ENCODE data around the gene GRM7. TPM values are rescaled to one million over a fixed set of nuclear protein-coding genes. Genes with fewer than 3 reads are reported as not detected.

The GRM7 gene
- total and polyA plus RNA-seq, 2 donors (not counting 1 experiment from before 2014, with no cell fraction given): not detected

DNA sequence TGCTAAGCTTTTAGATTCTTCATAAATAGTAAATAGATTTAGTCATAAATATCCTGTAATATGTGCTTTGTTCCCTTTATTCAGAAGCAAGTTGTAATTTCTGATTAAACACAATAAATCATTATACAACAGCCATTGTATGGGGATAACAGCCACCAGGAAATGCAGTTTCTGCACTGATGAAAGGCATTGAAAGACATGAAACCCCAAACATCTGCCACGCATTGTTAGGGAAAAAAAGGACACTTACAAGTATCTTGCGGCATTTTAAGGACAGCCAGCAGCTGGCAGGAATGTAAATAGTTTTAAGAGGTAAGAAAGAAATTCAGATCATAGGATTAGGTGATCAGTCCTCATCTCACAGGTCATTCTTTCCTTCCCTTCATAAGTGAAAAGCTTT is 839.6 kb downstream of the GRM7 start:
- H3K9me3 ChIP-seq (ENCODE audit: control insufficient read depth, insufficient read depth, low read depth, low read length): no peaks in the 10 kb centered on the region
- no peak overlapping the region for H3K27ac ChIP-seq (ENCODE audit: insufficient read depth, low read length)
- no peak for DNase-seq (ENCODE audit: low read depth in 2 of 2)
- no peaks in the 10 kb centered on the region for H3K79me2 ChIP-seq (ENCODE audit: control insufficient read depth, insufficient read depth, low read length)
- H3K9ac ChIP-seq (ENCODE audit: insufficient read depth, low read length): no peak overlapping the region
- H3K4me3 ChIP-seq (replicated peaks in 1 of 4; ENCODE audit: control extremely low read depth in 1 of 4, insufficient read depth in 1 of 4, low read depth in 3 of 4, low read length in 4 of 4): no peak overlapping the region
- H4K20me1 ChIP-seq (ENCODE audit: control insufficient read depth, extremely low read depth, insufficient read depth, low read length): no peaks in the 10 kb centered on the region
- TF ChIP-seq, protein P1, sequence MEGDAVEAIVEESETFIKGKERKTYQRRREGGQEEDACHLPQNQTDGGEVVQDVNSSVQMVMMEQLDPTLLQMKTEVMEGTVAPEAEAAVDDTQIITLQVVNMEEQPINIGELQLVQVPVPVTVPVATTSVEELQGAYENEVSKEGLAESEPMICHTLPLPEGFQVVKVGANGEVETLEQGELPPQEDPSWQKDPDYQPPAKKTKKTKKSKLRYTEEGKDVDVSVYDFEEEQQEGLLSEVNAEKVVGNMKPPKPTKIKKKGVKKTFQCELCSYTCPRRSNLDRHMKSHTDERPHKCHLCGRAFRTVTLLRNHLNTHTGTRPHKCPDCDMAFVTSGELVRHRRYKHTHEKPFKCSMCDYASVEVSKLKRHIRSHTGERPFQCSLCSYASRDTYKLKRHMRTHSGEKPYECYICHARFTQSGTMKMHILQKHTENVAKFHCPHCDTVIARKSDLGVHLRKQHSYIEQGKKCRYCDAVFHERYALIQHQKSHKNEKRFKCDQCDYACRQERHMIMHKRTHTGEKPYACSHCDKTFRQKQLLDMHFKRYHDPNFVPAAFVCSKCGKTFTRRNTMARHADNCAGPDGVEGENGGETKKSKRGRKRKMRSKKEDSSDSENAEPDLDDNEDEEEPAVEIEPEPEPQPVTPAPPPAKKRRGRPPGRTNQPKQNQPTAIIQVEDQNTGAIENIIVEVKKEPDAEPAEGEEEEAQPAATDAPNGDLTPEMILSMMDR (conservative IDR thresholded peaks at IDR 0.05 in 1 of 2, IDR thresholded peaks at IDR 0.05 in 1 of 2; ENCODE audit: low read depth in 1 of 2, low read length in 2 of 2): no peak
- no peak for TF ChIP-seq EZH2 (IDR thresholded peaks at IDR 0.05; ENCODE audit: low read length, missing control alignments)
- no peaks in the 10 kb centered on the region for H3K4me1 ChIP-seq (ENCODE audit: control insufficient read depth, extremely low read depth, insufficient read depth, low read length)
- H2AFZ ChIP-seq (ENCODE audit: low read length): no peak overlapping the region
- no peaks in the 10 kb centered on the region for H3K27me3 ChIP-seq (ENCODE audit: control insufficient read depth, insufficient read depth, low read length)
- no peak overlapping the region for H3K4me2 ChIP-seq (ENCODE audit: extremely low read depth, insufficient read depth, low read length)
- no peaks in the 10 kb centered on the region for H3K36me3 ChIP-seq (ENCODE audit: control insufficient read depth, insufficient read depth, low read length)

DNA sequence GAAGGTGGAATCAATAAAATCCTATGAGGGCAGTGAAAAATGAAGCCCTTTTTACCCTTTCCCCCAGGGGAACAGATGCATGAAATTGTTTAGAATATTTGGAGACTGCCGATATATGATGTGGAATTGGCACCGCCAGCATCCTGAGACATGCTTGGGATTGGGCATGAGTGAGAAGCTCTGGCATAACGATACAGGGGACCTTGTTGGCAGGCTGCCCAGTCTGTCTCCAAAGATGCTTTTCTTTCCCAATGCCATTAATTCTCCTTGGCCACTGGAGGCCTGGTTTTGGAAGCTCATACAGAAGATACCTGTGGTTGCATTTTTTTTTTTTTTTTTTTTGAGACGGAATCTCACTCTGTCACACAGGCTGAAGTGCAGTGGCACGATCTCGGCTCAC is 840.1 kb downstream of the GRM7 start:
- Histone ChIP-seq H3K4me2 (ENCODE audit: extremely low read depth, insufficient read depth, low read length) (no peak overlapping the region), H3K27ac (ENCODE audit: insufficient read depth, low read length) (no peak overlapping the region), H3K27me3 (ENCODE audit: control insufficient read depth, insufficient read depth, low read length) (no peaks in the 10 kb centered on the region), H3K9me3 (ENCODE audit: control insufficient read depth, insufficient read depth, low read depth, low read length) (no peaks in the 10 kb centered on the region), H3K9ac (ENCODE audit: insufficient read depth, low read length) (no peak overlapping the region), H3K4me3 (replicated peaks in 1 of 4; ENCODE audit: control extremely low read depth in 1 of 4, insufficient read depth in 1 of 4, low read depth in 3 of 4, low read length in 4 of 4) (no peak overlapping the region), H3K4me1 (ENCODE audit: control insufficient read depth, extremely low read depth, insufficient read depth, low read length) (no peaks in the 10 kb centered on the region), H2AFZ (ENCODE audit: low read length) (no peak overlapping the region), H3K36me3 (ENCODE audit: control insufficient read depth, insufficient read depth, low read length) (no peaks in the 10 kb centered on the region), H4K20me1 (ENCODE audit: control insufficient read depth, extremely low read depth, insufficient read depth, low read length) (no peaks in the 10 kb centered on the region), H3K79me2 (ENCODE audit: control insufficient read depth, insufficient read depth, low read length) (no peaks in the 10 kb centered on the region)
- peak in 1 of 2 donors; percentile 9 for DNase-seq (ENCODE audit: low read depth in 2 of 2)
- TF ChIP-seq, protein P1 (conservative IDR thresholded peaks at IDR 0.05 in 1 of 2, IDR thresholded peaks at IDR 0.05 in 1 of 2; ENCODE audit: low read depth in 1 of 2, low read length in 2 of 2): no peak
- TF ChIP-seq EZH2 (IDR thresholded peaks at IDR 0.05; ENCODE audit: low read length, missing control alignments): no peak

DNA sequence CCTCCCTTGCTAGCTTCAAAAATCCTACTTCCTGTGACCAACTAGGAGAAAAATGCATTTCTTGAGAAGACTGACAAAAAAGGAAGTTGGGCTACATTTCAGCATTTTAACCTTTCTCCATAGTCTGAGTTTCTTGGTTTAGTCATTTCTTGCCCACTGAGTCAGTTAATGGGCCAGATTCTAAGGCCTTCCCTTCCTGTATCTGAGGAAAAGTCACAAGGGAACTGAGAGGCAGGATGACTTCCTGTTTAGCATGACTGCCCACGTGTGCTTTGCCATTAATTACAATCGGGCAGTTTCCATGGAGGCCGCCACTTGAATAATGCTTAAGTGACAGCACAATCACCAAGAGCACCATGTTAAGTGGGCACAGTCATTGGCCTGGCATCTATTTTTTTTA is 846.3 kb downstream of the GRM7 start:
- no peaks in the 10 kb centered on the region for H3K36me3 ChIP-seq (ENCODE audit: control insufficient read depth, insufficient read depth, low read length)
- H3K79me2 ChIP-seq (ENCODE audit: control insufficient read depth, insufficient read depth, low read length): no peaks in the 10 kb centered on the region
- no peak overlapping the region for H3K4me3 ChIP-seq (replicated peaks in 1 of 4; ENCODE audit: control extremely low read depth in 1 of 4, insufficient read depth in 1 of 4, low read depth in 3 of 4, low read length in 4 of 4)
- H3K4me2 ChIP-seq (ENCODE audit: extremely low read depth, insufficient read depth, low read length): no peak overlapping the region
- H4K20me1 ChIP-seq (ENCODE audit: control insufficient read depth, extremely low read depth, insufficient read depth, low read length): no peaks in the 10 kb centered on the region
- H3K9ac ChIP-seq (ENCODE audit: insufficient read depth, low read length): no peak overlapping the region
- H3K4me1 ChIP-seq (ENCODE audit: control insufficient read depth, extremely low read depth, insufficient read depth, low read length): no peaks in the 10 kb centered on the region
- TF ChIP-seq EZH2 (IDR thresholded peaks at IDR 0.05; ENCODE audit: low read length, missing control alignments): no peak
- no peak overlapping the region for H2AFZ ChIP-seq (ENCODE audit: low read length)
- no peaks in the 10 kb centered on the region for H3K27me3 ChIP-seq (ENCODE audit: control insufficient read depth, insufficient read depth, low read length)
- H3K27ac ChIP-seq (ENCODE audit: insufficient read depth, low read length): no peak overlapping the region
- no peaks in the 10 kb centered on the region for H3K9me3 ChIP-seq (ENCODE audit: control insufficient read depth, insufficient read depth, low read depth, low read length)
- peak in 1 of 2 donors; percentile 73 for DNase-seq (ENCODE audit: low read depth in 2 of 2)
